Mucosa of stomach (tissue), 1 donor: Measurements from ENCODE around the gene RAE1.

Experiments used
- H3K27me3 ChIP-seq: one replicate; pipeline ENCODE4 v1.7.0; 2013; ENCODE audit warnings: mild to moderate bottlenecking, low read length; ENCODE audit not compliant: control insufficient read depth, insufficient read depth
- H3K36me3 ChIP-seq: one replicate; pipeline ENCODE4 v1.7.0; 2013; ENCODE audit warnings: low read length; ENCODE audit not compliant: control insufficient read depth, insufficient read depth
- H3K4me1 ChIP-seq: one replicate; pipeline ENCODE4 v1.7.0; 2013; ENCODE audit warnings: mild to moderate bottlenecking, low read length; ENCODE audit not compliant: control insufficient read depth, insufficient read depth
- H3K4me3 ChIP-seq: one replicate; pipeline ENCODE4 v1.7.0; 2013; ENCODE audit warnings: low read length
- H3K9ac ChIP-seq: one replicate; pipeline ENCODE4 v1.7.0; 2013; ENCODE audit warnings: mild to moderate bottlenecking, low read length, moderate library complexity
- H3K9me3 ChIP-seq: one replicate; pipeline ENCODE4 v1.7.0; 2013; ENCODE audit warnings: mild to moderate bottlenecking, low read length, moderate library complexity; ENCODE audit not compliant: control insufficient read depth
- donor health status: Pancreatic carcinoma.

Gene RAE1

GRCh38 chr20:57378646-57379262 is 27.7 kb downstream of the RAE1 start:
- Histone ChIP-seq H3K9ac (no peak overlapping the region), H3K9me3 (no peaks in the 10 kb centered on the region), H3K4me1 (no peaks in the 10 kb centered on the region), H3K4me3 (no peak overlapping the region), H3K27me3 (no peaks in the 10 kb centered on the region), H3K36me3 (peaks cover 5% of the 10 kb centered on the region)

GRCh38 chr20:57379263-57379647 is 28.2 kb downstream of the RAE1 start:
- H3K9ac ChIP-seq, result no peak overlapping the region
- H3K36me3 ChIP-seq, result peaks cover 5% of the 10 kb centered on the region
- H3K4me1 ChIP-seq, result no peaks in the 10 kb centered on the region
- H3K9me3 ChIP-seq, result no peaks in the 10 kb centered on the region
- no peak overlapping the region for H3K4me3 ChIP-seq
- H3K27me3 ChIP-seq, result no peaks in the 10 kb centered on the region

GRCh38 chr20:57380081-57380750 is 29.2 kb downstream of the RAE1 start:
- H3K27me3 ChIP-seq, result no peaks in the 10 kb centered on the region
- no peaks in the 10 kb centered on the region for H3K9me3 ChIP-seq
- H3K9ac ChIP-seq, result no peak overlapping the region
- no peak overlapping the region for H3K4me3 ChIP-seq
- H3K4me1 ChIP-seq, result no peaks in the 10 kb centered on the region
- H3K36me3 ChIP-seq, result no peaks in the 10 kb centered on the region

DNA sequence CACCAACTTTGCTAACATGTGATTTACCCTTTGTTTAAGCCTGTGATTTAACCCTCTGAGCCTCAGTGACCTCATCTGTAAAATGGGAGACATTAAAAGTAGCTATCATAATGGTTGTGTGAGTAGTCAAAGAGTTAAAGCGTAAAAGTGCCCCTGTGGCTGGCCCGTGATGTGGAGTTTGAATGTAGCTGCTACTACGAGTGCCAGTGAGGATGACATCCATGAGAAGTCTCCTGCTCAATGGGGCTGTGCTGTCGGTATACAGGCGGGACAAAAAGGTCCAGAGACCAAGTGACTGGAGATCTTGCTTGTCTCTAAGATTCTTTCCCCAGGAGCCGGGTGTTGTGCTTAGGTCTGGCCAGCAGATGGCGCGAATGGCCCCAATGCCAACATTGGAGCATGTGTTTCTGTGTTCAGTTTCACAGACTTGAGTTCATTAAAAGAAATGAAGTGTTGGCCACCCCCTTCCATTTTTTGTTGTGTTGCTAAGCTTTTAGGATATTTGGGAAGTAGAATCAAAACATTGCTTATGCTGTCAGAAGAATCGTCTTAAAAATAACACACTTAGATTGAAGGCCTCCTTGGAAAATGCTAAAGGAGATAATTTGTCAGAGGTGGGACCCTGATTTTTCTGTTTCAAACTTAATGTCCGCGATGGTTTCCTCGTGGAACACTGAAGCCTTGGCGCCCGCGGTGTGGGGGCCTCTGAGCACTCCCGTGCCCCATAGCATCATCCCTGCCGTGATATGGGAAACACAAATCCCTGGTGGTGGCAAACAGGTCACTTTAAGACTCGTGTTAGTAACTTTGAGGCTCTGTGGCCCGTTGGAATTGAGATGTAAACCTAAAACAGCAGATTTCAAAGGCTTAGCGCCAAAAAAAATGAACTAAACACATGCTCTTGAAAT is 30.8 kb downstream of the RAE1 start:
- Histone ChIP-seq H3K4me3 (no peak overlapping the region), H3K27me3 (no peaks in the 10 kb centered on the region), H3K36me3 (no peaks in the 10 kb centered on the region), H3K9ac (no peak overlapping the region), H3K4me1 (no peaks in the 10 kb centered on the region), H3K9me3 (no peaks in the 10 kb centered on the region)

DNA sequence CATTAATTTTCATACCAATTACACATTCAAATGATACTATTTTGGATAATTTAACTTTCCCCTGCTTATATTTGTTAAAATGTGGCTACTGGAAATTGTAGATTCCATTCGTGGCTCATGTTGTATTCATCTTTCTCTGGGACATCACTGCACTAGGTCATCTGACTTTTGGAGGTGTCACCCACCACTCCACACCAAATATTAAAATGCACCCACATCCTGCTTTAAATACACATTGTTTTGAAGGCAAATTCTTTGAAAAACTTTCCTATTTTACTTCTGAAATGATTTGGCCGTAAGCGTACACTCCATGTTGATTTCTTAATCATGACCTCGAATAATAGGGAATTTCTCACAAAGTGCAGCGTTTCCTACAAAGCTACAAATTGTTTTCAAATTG is 31.5 kb downstream of the RAE1 start:
- Histone ChIP-seq H3K27me3 (no peaks in the 10 kb centered on the region), H3K4me3 (no peak overlapping the region), H3K9me3 (no peaks in the 10 kb centered on the region), H3K9ac (no peak overlapping the region), H3K36me3 (no peaks in the 10 kb centered on the region), H3K4me1 (no peaks in the 10 kb centered on the region)

GRCh38 chr20:57383447-57384347 is 32.6 kb downstream of the RAE1 start:
- Histone ChIP-seq H3K9me3 (no peaks in the 10 kb centered on the region), H3K27me3 (no peaks in the 10 kb centered on the region), H3K4me1 (no peaks in the 10 kb centered on the region), H3K9ac (no peak overlapping the region), H3K4me3 (no peak overlapping the region), H3K36me3 (no peaks in the 10 kb centered on the region)

- Histone ChIP-seq H3K9me3 (no peaks in the 10 kb centered on the region), H3K27me3 (no peaks in the 10 kb centered on the region), H3K9ac (no peak overlapping the region), H3K4me3 (no peak overlapping the region), H3K4me1 (peaks cover 2% of the 10 kb centered on the region), H3K36me3 (no peaks in the 10 kb centered on the region)
These were observed 33.4 kb downstream of the RAE1 start for GRCh38 chr20:57384486-57384885.

DNA sequence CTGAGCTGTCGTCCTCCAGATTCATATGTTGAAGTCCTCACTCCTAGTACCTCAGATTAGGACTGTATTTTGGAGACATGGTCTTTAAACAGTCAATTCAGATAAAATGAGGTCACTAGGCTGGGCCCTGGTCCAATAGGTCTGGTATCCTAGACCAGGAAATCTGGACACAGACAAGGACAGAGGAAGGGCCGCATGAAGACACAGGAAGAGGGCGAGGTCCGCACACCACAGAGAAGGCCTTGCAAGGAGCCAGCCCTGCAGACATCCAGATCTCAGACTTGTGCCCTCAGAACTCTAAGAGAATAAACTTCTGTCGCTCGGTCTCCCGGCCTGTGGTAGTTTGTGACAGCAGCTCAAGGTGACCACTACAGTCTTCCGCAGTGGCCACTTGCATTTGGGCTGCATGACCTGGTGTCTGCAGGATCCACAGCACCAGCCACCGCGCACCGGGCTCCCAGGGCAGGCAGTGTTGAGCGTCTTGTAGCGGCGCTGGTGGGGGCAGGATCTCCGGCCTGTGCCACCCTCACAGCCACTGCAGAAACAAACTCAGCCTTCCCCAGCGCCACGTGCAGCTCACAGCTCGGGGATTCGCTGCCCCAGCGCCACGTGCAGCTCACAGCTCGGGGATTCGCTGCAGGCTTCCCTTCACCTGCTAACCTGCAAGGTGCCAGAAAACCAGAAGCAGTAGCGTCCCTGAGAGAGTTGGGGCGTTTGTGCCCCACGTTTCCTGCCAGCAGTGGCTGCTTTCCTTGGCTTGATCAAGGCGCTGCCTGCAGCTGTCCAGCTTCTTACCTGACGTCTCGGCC is 34.1 kb downstream of the RAE1 start:
- Histone ChIP-seq H3K4me3 (no peak overlapping the region), H3K9ac (no peak overlapping the region)

DNA sequence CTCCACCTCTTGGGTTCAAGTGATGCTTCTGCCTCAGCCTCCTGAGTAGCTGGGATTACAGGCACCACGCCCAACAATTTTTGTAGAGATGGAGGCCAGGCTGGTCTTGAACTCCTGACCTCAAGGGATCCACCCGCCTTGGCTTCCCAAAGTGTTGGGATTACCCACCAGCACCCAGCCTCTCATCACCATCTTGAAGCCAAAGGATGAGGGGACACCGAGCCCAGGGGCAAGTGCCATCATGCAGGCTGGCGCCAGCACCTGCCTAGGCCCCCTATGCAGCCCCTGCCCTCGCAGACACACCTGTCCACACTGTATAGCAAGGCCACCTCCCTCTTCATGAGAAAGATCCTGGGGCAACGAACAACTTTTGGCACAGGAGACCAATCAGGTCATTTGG is 34.9 kb downstream of the RAE1 start:
- Histone ChIP-seq H3K27me3 (no peaks in the 10 kb centered on the region), H3K36me3 (no peaks in the 10 kb centered on the region), H3K4me3 (no peak overlapping the region), H3K9me3 (no peaks in the 10 kb centered on the region), H3K9ac (no peak overlapping the region), H3K4me1 (peaks cover 13% of the 10 kb centered on the region)

More for the DNA sequence above, 34.1 kb downstream of the RAE1 start:
- no peaks in the 10 kb centered on the region for H3K36me3 ChIP-seq
- no peaks in the 10 kb centered on the region for H3K27me3 ChIP-seq
- peaks cover 9% of the 10 kb centered on the region for H3K4me1 ChIP-seq
- H3K9me3 ChIP-seq, result no peaks in the 10 kb centered on the region

DNA sequence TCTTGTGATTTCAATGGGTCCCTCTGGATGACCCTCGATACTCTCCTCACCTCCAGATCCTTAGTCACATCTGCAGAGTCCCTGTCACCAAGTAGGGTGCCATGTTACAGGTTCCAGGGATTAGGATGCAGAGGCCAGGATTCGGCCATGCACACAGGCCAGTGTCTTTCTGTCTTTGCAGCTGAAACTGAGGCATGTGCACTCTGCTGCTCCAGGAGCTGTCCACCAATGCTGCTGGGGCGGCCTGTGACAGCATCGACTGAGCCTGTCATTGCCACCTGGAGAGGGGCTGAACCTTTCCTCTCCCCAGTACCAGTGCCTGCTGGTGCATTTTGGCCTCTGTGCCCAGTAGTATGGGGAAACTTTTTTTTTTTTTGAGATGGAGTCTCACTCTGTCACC is 35.7 kb downstream of the RAE1 start:
- Histone ChIP-seq H3K4me3 (no peak overlapping the region), H3K4me1 (peaks cover 13% of the 10 kb centered on the region), H3K9ac (no peak overlapping the region), H3K36me3 (no peaks in the 10 kb centered on the region), H3K9me3 (no peaks in the 10 kb centered on the region), H3K27me3 (no peaks in the 10 kb centered on the region)

GRCh38 chr20:57387463-57387862 is 36.4 kb downstream of the RAE1 start:
- Histone ChIP-seq H3K27me3 (no peaks in the 10 kb centered on the region), H3K36me3 (no peaks in the 10 kb centered on the region), H3K4me1 (peaks cover 17% of the 10 kb centered on the region), H3K9me3 (no peaks in the 10 kb centered on the region), H3K9ac (no peak overlapping the region), H3K4me3 (no peak overlapping the region)
